Transverse colon (tissue), 4 donors: ENCODE measurements around the gene ARL8A.

Source experiments
- CTCF ChIP-seq, 5 experiments: fragments of 200-600 bp in 3 of 5; fragments of 450-650 bp in 2 of 5; sonication (generic) in 3 of 5; IDR thresholded peaks; 1 replicate in 2 of 5; 2 replicates in 3 of 5; pipeline ENCODE4 v1.5.1; 2016 to 2017; ENCODE audit warnings: antibody characterized with exemption in 5 of 5, inconsistent platforms in 3 of 5, mild to moderate bottlenecking in 2 of 5, moderate library complexity in 1 of 5
- EP300 ChIP-seq: sonication (generic); formaldehyde crosslinking; IDR thresholded peaks from one replicate; pipeline ENCODE4 v1.6.1; 2017; ENCODE audit warnings: antibody characterized with exemption, low read depth
- POLR2A ChIP-seq: fragments of 450-650 bp; IDR thresholded peaks from one replicate; pipeline ENCODE4 v1.6.1; 2016; ENCODE audit warnings: antibody characterized with exemption, mild to moderate bottlenecking, moderate library complexity
- POLR2AphosphoS5 ChIP-seq, 3 donors: sonication (generic); formaldehyde crosslinking; IDR thresholded peaks; one replicate each; pipeline ENCODE4 v1.6.1; 2016; ENCODE audit warnings: antibody characterized with exemption in 3 of 3

DNA sequence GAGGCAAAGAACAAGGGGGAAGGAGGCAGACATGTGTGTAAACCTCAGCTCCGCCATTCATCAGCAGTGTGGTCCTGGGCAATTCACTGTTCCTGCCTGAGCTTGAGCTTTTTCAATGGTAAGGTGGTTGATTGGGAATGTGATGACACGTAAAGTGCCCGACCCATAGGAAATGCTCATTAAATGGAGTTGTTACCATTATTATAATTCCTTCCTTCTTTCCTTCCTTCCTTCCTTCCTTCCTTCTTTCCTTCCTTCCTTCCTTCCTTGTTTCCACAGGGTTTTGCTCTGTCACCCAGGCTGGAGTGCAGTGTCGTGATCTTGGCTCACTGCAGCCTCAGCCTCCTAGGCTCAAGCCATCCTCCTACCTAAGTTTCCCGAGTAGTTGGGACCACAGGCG, 17.5 kb downstream of the ARL8A start:
- TF ChIP-seq CTCF (IDR thresholded peaks at IDR 0.05) (no peak), EP300 (no peak), POLR2A (no peak), POLR2AphosphoS5 (IDR thresholded peaks at IDR 0.05) (no peak)
